ENCODE measurements around the gene CRKL. TPM values are rescaled to one million over a fixed set of nuclear protein-coding genes. Genes with fewer than 3 reads are reported as not detected.

CRKL gene
- total RNA-seq, 1 donor: 38.4 TPM

DNA sequence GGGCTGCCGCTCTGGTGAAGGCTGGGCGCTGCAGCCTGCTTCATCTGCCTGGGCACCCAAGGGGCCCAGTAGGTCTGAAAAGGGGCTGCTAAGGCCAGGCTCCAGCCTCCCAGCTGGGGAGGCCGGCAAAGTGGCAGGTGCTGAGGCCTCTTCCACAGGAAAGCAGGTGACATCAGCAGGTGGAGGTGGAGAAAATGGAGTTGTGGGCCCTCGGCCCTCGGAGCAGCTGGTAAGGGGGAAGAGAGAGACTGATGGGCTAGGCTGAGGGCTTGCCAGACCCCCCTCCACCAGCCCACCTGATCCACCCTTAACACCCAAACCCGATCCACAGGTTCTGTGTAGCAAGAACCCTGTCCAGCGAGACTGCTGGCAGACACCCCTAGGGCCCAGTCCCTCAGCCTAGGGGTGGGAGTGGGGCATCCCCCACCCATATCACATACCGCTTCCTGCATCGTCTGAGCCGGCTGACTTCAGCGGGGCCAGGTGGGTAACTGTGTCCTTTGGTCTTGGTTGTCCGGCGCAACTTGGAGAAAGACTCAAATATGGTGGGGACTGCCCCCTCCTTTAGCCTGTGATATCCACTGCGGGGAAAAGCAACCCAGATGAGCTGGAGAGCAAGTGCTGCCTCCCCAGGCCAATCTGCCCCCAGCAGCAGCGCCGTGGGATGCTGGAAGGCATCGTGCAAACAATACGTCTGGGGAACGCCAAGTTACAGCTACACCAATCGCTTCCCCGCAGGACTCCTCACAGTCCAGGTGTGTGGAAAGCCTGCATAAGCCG, 83.2 kb downstream of the CRKL start:
- Histone ChIP-seq H3K9me3 (ENCODE audit: low read depth, low read length) (no peaks in the 10 kb centered on the region), H3K4me3 (ENCODE audit: insufficient read depth, low read length) (peak overlapping the region; percentile 82), H2AFZ (ENCODE audit: low read length) (no peak overlapping the region), H3K36me3 (ENCODE audit: insufficient read depth, low read length) (peaks cover 36% of the 10 kb centered on the region), H3K4me1 (ENCODE audit: insufficient read depth, low read length) (peaks cover 26% of the 10 kb centered on the region), H3K27me3 (ENCODE audit: insufficient read depth, low read length) (no peaks in the 10 kb centered on the region), H3K79me2 (ENCODE audit: insufficient read depth, low read length) (peaks cover 31% of the 10 kb centered on the region), H3K4me2 (ENCODE audit: insufficient read depth, low read length) (peak overlapping the region; percentile 98), H4K20me1 (ENCODE audit: insufficient read depth, low read length) (peaks cover 11% of the 10 kb centered on the region), H3K27ac (ENCODE audit: low read depth, low read length) (peak overlapping the region; percentile 98)
- DNase-seq (ENCODE audit: insufficient read length, low spot score, missing footprints): peak; percentile 80
- TF ChIP-seq, protein P1, sequence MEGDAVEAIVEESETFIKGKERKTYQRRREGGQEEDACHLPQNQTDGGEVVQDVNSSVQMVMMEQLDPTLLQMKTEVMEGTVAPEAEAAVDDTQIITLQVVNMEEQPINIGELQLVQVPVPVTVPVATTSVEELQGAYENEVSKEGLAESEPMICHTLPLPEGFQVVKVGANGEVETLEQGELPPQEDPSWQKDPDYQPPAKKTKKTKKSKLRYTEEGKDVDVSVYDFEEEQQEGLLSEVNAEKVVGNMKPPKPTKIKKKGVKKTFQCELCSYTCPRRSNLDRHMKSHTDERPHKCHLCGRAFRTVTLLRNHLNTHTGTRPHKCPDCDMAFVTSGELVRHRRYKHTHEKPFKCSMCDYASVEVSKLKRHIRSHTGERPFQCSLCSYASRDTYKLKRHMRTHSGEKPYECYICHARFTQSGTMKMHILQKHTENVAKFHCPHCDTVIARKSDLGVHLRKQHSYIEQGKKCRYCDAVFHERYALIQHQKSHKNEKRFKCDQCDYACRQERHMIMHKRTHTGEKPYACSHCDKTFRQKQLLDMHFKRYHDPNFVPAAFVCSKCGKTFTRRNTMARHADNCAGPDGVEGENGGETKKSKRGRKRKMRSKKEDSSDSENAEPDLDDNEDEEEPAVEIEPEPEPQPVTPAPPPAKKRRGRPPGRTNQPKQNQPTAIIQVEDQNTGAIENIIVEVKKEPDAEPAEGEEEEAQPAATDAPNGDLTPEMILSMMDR (IDR thresholded peaks at IDR 0.05; ENCODE audit: extremely low read depth, low read depth, low read length): peak; percentile 12

GRCh38 chr22:21000987-21001600, 83.9 kb downstream of the CRKL start:
- Histone ChIP-seq H3K9me3 (ENCODE audit: low read depth, low read length) (no peaks in the 10 kb centered on the region), H3K4me1 (ENCODE audit: insufficient read depth, low read length) (peaks cover 26% of the 10 kb centered on the region), H3K79me2 (ENCODE audit: insufficient read depth, low read length) (peaks cover 31% of the 10 kb centered on the region), H3K27ac (ENCODE audit: low read depth, low read length) (peak overlapping the region; percentile 98), H2AFZ (ENCODE audit: low read length) (peak overlapping the region; percentile 76), H3K4me3 (ENCODE audit: insufficient read depth, low read length) (peak overlapping the region; percentile 82), H3K27me3 (ENCODE audit: insufficient read depth, low read length) (no peaks in the 10 kb centered on the region), H3K36me3 (ENCODE audit: insufficient read depth, low read length) (peaks cover 34% of the 10 kb centered on the region), H4K20me1 (ENCODE audit: insufficient read depth, low read length) (peaks cover 11% of the 10 kb centered on the region), H3K4me2 (ENCODE audit: insufficient read depth, low read length) (peak overlapping the region; percentile 98)
- peak; percentile 84 for DNase-seq (ENCODE audit: insufficient read length, low spot score, missing footprints)
- TF ChIP-seq, protein P1 (IDR thresholded peaks at IDR 0.05; ENCODE audit: extremely low read depth, low read depth, low read length): peak; percentile 3

DNA sequence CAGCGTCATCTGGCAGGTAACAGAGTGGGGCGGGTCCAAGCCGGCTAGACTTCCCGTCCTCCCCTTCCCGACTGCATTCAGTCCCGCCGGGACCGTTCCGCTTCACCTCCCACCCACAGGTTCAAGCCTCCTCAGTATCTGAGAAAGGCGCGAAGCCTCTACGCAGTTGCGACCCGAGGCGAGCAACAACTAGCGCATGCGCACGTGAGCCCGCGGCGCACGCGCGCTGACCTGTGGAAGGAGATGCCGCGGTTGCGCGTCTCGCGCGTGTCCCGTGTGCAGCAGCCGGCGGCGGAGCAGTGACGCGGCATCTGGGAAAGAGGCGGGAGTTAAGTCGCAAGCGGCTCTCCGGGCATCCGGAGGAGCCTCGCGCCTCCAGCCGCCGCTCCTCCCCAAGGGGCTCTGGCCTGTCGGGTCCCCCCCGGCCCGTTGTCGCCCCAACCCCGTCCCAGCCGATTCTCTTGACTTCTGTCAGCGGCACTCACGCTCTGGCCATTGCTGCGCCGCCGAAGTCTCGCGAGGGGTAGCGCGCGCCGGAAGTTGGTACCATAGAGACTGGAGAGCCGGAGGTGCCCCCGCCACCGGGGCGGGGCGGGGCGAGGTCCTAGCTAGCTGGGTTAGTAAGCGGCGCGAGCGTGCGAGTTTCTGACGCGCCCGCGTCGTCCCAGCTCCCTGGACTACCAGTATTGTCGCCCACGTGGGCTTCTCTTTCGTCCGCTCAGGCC, 84.6 kb downstream of the CRKL start, which contains the start of gene THAP7:
Gene THAP7 (minus strand): TSS at position 518 of the 725 bp plus-strand sequence. CDS start 207 bp downstream, at position 311.
- Histone ChIP-seq H4K20me1 (ENCODE audit: insufficient read depth, low read length) (peaks cover 11% of the 10 kb centered on the region), H3K9me3 (ENCODE audit: low read depth, low read length) (no peaks in the 10 kb centered on the region), H3K4me2 (ENCODE audit: insufficient read depth, low read length) (peak within 1 kb of the TSS; percentile 98), H3K79me2 (ENCODE audit: insufficient read depth, low read length) (peaks cover 31% of the 10 kb centered on the region), H2AFZ (ENCODE audit: low read length) (peak within 1 kb of the TSS; percentile 85), H3K36me3 (ENCODE audit: insufficient read depth, low read length) (peaks cover 32% of the 10 kb centered on the region), H3K27me3 (ENCODE audit: insufficient read depth, low read length) (no peaks in the 10 kb centered on the region), H3K27ac (ENCODE audit: low read depth, low read length) (peak within 1 kb of the TSS; percentile 98), H3K4me3 (ENCODE audit: insufficient read depth, low read length) (peak within 1 kb of the TSS; percentile 82), H3K4me1 (ENCODE audit: insufficient read depth, low read length) (peaks cover 26% of the 10 kb centered on the region)
- TF ChIP-seq, protein P1 (IDR thresholded peaks at IDR 0.05; ENCODE audit: extremely low read depth, low read depth, low read length): no peak
- peak; percentile 99 for DNase-seq (ENCODE audit: insufficient read length, low spot score, missing footprints)

Other genes with a start within 250 kb of the CRKL start
- not detected in 2 replicates for gene SERPIND1, start 143.3 kb upstream of the CRKL start, total RNA-seq
- gene PI4KA, start 58.6 kb upstream of the CRKL start, total RNA-seq: 61.9 and 63.4 TPM in 2 replicates
- gene SNAP29, start 58.4 kb upstream of the CRKL start, total RNA-seq: 13.0 and 15.3 TPM in 2 replicates
- gene AIFM3, start 49.8 kb downstream of the CRKL start, total RNA-seq: 0.59 and 0.72 TPM in 2 replicates
- gene LZTR1, start 64.9 kb downstream of the CRKL start, total RNA-seq: 56.8 and 58.0 TPM in 2 replicates
- gene THAP7, start 84.7 kb downstream of the CRKL start, total RNA-seq: 23.9 and 24.2 TPM in 2 replicates
- 3.2 and 5.1 TPM in 2 replicates for gene P2RX6, start 97.8 kb downstream of the CRKL start, total RNA-seq
- gene SLC7A4, start 115.2 kb downstream of the CRKL start, total RNA-seq: under 0.01 and 0.36 TPM in 2 replicates
- under 0.01 TPM in 1 of 2 replicates, not detected in the other for gene LRRC74B, start 128.5 kb downstream of the CRKL start, total RNA-seq